WTC11 (cell line): Measurements from ENCODE around the gene C1QL4. TPM values are rescaled to one million over a fixed set of nuclear protein-coding genes. Genes with fewer than 3 reads are reported as not detected.

ENCODE experiments used
- ATAC-seq: fragments of 200-7000 bp; cut with Tn5 transposase; 2 replicates; pipeline ENCODE4 v1.10.0; 2021; ENCODE audit warnings: mild to moderate bottlenecking, moderate library complexity
- CTCF ChIA-PET: fragments of 300-600 bp; sonication (Branson Sonifier 250); formaldehyde crosslinking; loops from one replicate; lab custom pipeline; 2021; ENCODE audit warnings: antibody characterized with exemption; lab: Charles Lee
- POLR2A ChIA-PET: fragments of 350-600 bp; sonication (Branson Sonifier 250); formaldehyde crosslinking; loops from one replicate; lab custom pipeline; 2021; ENCODE audit warnings: antibody characterized with exemption; lab: Charles Lee
- DNase-seq: peaks from one replicate; pipeline ENCODE4 v3.0.0; 2021; ENCODE audit warnings: low spot score
- H3K27ac Mint-ChIP-seq: 2 replicates; pipeline ENCODE4 v1.8.0; 2021; ENCODE audit warnings: mixed read lengths
- H3K27me3 Mint-ChIP-seq: 2 replicates; pipeline ENCODE4 v1.8.0; 2021; ENCODE audit warnings: low read depth, mild to moderate bottlenecking, moderate library complexity, mixed read lengths
- H3K36me3 Mint-ChIP-seq: 2 replicates; pipeline ENCODE4 v1.8.0; 2021; ENCODE audit warnings: mixed read lengths
- H3K4me1 Mint-ChIP-seq: 2 replicates; pipeline ENCODE4 v1.8.0; 2022; ENCODE audit warnings: mixed read lengths
- H3K4me3 Mint-ChIP-seq: 2 replicates; pipeline ENCODE4 v1.8.0; 2021; ENCODE audit warnings: mild to moderate bottlenecking, moderate library complexity, mixed read lengths
- H3K9me3 Mint-ChIP-seq: 2 replicates; pipeline ENCODE4 v1.8.0; 2021; ENCODE audit warnings: mixed read lengths
- ATF3 ChIP-seq: sonication (generic); formaldehyde crosslinking; conservative IDR thresholded peaks from 2 replicates; pipeline ENCODE4 v1.8.1; 2022; ENCODE audit warnings: mild to moderate bottlenecking, missing genetic modification reagents
- ATF6 ChIP-seq: sonication (generic); formaldehyde crosslinking; IDR thresholded peaks from 2 replicates; pipeline ENCODE4 v1.8.1; 2023; ENCODE audit warnings: mild to moderate bottlenecking, missing genetic modification reagents
- CREM ChIP-seq: sonication (generic); formaldehyde crosslinking; IDR thresholded peaks from 2 replicates; pipeline ENCODE4 v1.8.1; 2022; ENCODE audit warnings: mild to moderate bottlenecking, missing genetic modification reagents, moderate library complexity
- ESRRA ChIP-seq: sonication (generic); formaldehyde crosslinking; IDR thresholded peaks from 2 replicates; pipeline ENCODE4 v1.8.1; 2022; ENCODE audit warnings: mild to moderate bottlenecking, missing genetic modification reagents, borderline replicate concordance
- GABPB1 ChIP-seq: sonication (generic); formaldehyde crosslinking; IDR thresholded peaks from 2 replicates; pipeline ENCODE4 v1.8.1; 2023; ENCODE audit warnings: mild to moderate bottlenecking, missing genetic modification reagents
- GRHL2 ChIP-seq: fragments of 250-450 bp; sonication (Bioruptor Pico); IDR thresholded peaks from 2 replicates; pipeline ENCODE4 v1.8.0; 2022; ENCODE audit warnings: mild to moderate bottlenecking, moderate library complexity; ENCODE audit not compliant: insufficient replicate concordance, severe bottlenecking
- GTF2I ChIP-seq: fragments of 250-450 bp; sonication (Bioruptor Pico); conservative IDR thresholded peaks from 2 replicates; pipeline ENCODE4 v1.4.0; 2021; ENCODE audit warnings: mild to moderate bottlenecking
- JAZF1 ChIP-seq: fragments of 250-450 bp; sonication (Bioruptor Pico); IDR thresholded peaks from 2 replicates; pipeline ENCODE4 v1.9.0; 2021; ENCODE audit warnings: moderate library complexity, mild to moderate bottlenecking, inconsistent platforms
- KAT7 ChIP-seq: sonication (generic); formaldehyde crosslinking; IDR thresholded peaks from 2 replicates; pipeline ENCODE4 v1.8.1; 2023; ENCODE audit warnings: missing genetic modification reagents, mild to moderate bottlenecking, borderline replicate concordance
- MXD4 ChIP-seq: fragments of 250-450 bp; sonication (Bioruptor Pico); IDR thresholded peaks from 2 replicates; pipeline ENCODE4 v1.8.0; 2021; ENCODE audit warnings: mild to moderate bottlenecking, moderate library complexity, borderline replicate concordance
- NFE2L1 ChIP-seq: sonication (generic); formaldehyde crosslinking; IDR thresholded peaks from 2 replicates; pipeline ENCODE4 v1.8.1; 2023; ENCODE audit warnings: missing genetic modification reagents
- NR3C1 ChIP-seq: sonication (generic); formaldehyde crosslinking; conservative IDR thresholded peaks from 2 replicates; pipeline ENCODE4 v1.8.1; 2023; ENCODE audit warnings: low read depth, mild to moderate bottlenecking, missing genetic modification reagents
- OVOL2 ChIP-seq: fragments of 250-450 bp; sonication (Bioruptor Pico); IDR thresholded peaks from 2 replicates; pipeline ENCODE4 v1.9.0; 2021; ENCODE audit warnings: mild to moderate bottlenecking, borderline replicate concordance
- PREB ChIP-seq: sonication (generic); formaldehyde crosslinking; IDR thresholded peaks from 2 replicates; pipeline ENCODE4 v1.8.1; 2022; ENCODE audit warnings: mild to moderate bottlenecking, missing genetic modification reagents, moderate library complexity, borderline replicate concordance
- SMAD3 ChIP-seq: sonication (generic); formaldehyde crosslinking; IDR thresholded peaks from 2 replicates; pipeline ENCODE4 v1.8.0; 2022; ENCODE audit warnings: missing genetic modification reagents, mild to moderate bottlenecking, borderline replicate concordance
- SMAD4 ChIP-seq: sonication (generic); formaldehyde crosslinking; IDR thresholded peaks from 2 replicates; pipeline ENCODE4 v1.8.0; 2022; ENCODE audit warnings: mild to moderate bottlenecking, missing genetic modification reagents
- TCF7 ChIP-seq: sonication (generic); formaldehyde crosslinking; IDR thresholded peaks from 2 replicates; pipeline ENCODE4 v1.8.0; 2022; ENCODE audit warnings: mild to moderate bottlenecking, low read depth, missing genetic modification reagents, moderate library complexity
- TP53 ChIP-seq: sonication (generic); formaldehyde crosslinking; IDR thresholded peaks from 2 replicates; pipeline ENCODE4 v1.8.1; 2023; ENCODE audit warnings: mild to moderate bottlenecking, missing genetic modification reagents
- ZBTB21 ChIP-seq: sonication (generic); formaldehyde crosslinking; IDR thresholded peaks from 2 replicates; pipeline ENCODE4 v1.8.1; 2023; ENCODE audit warnings: mild to moderate bottlenecking, missing genetic modification reagents, borderline replicate concordance
- ZMAT4 ChIP-seq: fragments of 250-450 bp; sonication (Bioruptor Pico); IDR thresholded peaks from 2 replicates; pipeline ENCODE4 v1.9.0; 2021; ENCODE audit warnings: mild to moderate bottlenecking
- ZNF416 ChIP-seq: fragments of 250-450 bp; sonication (Bioruptor Pico); IDR thresholded peaks from 2 replicates; pipeline ENCODE4 v1.9.0; 2021; ENCODE audit warnings: mild to moderate bottlenecking, inconsistent platforms
- total RNA-seq: library from RNA; stranded (reverse); gene quantifications from 3 replicates; pipeline ENCODE4 v1.2.3, GENCODE V29; 2021
- TF ChIP-seq, protein P1 (sequence below): sonication (generic); formaldehyde crosslinking; IDR thresholded peaks from 2 replicates; pipeline ENCODE4 v1.8.1; 2023; ENCODE audit warnings: mild to moderate bottlenecking, moderate library complexity, missing genetic modification reagents
- TF ChIP-seq, protein P2 (sequence below): sonication (generic); formaldehyde crosslinking; conservative IDR thresholded peaks from 2 replicates; pipeline ENCODE4 v1.8.1; 2023; ENCODE audit warnings: mild to moderate bottlenecking, low read depth, missing genetic modification reagents, moderate library complexity
- TF ChIP-seq, protein P3 (sequence below): fragments of 250-450 bp; sonication (Bioruptor Pico); IDR thresholded peaks from 2 replicates; pipeline ENCODE4 v1.8.0; 2021; ENCODE audit warnings: mild to moderate bottlenecking

The C1QL4 gene
- total RNA-seq, 1 experiment from 2014 or later, result 1.2 TPM

DNA sequence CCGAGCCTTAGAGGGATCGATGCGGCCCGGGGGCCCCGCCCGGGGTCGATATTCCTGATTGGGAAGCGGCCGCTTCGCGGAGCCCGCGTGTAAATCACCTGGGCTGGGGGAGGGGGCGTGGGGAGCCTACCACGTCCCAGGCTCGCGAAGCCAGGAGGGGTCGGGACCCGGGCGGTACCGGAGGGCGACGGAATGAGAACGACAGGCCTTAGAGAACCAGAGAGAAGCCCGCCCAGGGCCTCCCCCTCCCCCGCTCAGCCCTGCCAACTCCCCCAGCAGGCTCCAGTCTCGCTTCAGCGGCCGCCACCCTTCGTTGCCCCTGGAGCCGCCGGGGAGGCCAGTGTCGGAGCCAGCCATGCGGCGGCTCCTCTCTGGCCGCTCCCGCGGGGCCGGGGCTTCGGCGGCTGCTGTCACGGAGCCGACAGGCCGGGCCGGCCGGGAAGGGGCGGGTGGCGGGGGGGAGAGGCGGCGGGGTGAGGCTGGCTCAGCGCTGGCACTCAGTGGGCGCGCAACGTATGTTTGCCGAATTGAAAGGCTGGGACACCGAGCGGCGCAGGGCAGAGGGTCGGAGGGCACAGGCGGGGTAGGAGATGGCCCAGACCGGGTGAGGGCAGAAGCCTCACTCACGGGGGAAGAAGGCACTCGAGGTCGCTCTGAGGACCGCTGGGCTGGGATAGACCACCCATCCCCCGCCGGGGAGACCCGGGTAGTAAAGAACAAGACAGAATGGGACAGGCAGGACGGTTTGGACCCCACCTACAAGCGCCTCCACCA, 8.2 kb upstream of the C1QL4 start (continued):
- TF ChIP-seq ATF6 (CRISPR knock-in tag) (no peak), GABPB1 (CRISPR knock-in tag) (no peak), CREM (CRISPR knock-in tag) (no peak), ZMAT4 (CRISPR knock-in tag) (no peak), KAT7 (CRISPR knock-in tag) (no peak), ATF3 (CRISPR knock-in tag) (no peak), TP53 (no peak)

DNA sequence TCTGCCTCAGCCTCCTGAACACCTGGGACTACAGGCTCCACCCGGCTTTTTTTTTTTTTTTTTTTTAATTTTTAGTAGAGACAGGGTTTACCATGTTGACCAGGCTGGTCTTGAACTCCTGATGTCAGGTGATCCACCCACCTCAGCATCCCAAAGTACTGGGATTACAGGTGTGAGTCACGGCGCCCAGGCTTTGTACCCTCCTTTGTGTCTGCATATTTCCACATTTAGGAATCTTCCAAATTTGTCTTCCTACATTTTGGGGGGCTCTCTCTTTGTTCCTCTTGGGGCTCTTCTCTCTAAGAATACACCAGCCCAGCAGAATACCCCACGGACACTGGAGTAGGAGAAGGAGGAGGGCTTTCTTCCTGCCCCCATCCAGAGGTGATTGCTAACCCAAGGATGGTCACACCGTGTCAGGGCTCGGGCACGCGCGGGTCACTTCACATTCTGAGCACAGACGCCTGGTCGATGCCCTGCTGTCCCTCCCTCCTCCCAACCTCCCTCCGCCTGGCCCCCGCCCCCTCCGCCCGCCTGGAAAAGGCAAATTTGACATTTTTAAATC, 7.6 kb upstream of the C1QL4 start:
- H3K4me1 Mint-ChIP-seq, result peaks cover 41% of the 10 kb centered on the region
- ATAC-seq, result no peak
- no peak for DNase-seq
- peak overlapping the region; percentile 46; the same call in 1 of the 2 replicates for H3K4me3 Mint-ChIP-seq
- H3K27me3 Mint-ChIP-seq, result peaks cover 99% of the 10 kb centered on the region
- ChIA-PET CTCF (interaction anchor here (2.0 to 3.9 kb wide), 3 partner anchors 12 to 236 kb away, joined by 6 to 264 read pairs (median 234); partner anchors contain the start of gene PRPH), POLR2A (no interaction called here)
- H3K27ac Mint-ChIP-seq, result no peak overlapping the region
- H3K9me3 Mint-ChIP-seq, result no peaks in the 10 kb centered on the region
- no peaks in the 10 kb centered on the region for H3K36me3 Mint-ChIP-seq
- no peak for TF ChIP-seq SMAD4 (CRISPR knock-in tag)
- no peak for TF ChIP-seq ESRRA (CRISPR knock-in tag)
- TF ChIP-seq, protein P1, sequence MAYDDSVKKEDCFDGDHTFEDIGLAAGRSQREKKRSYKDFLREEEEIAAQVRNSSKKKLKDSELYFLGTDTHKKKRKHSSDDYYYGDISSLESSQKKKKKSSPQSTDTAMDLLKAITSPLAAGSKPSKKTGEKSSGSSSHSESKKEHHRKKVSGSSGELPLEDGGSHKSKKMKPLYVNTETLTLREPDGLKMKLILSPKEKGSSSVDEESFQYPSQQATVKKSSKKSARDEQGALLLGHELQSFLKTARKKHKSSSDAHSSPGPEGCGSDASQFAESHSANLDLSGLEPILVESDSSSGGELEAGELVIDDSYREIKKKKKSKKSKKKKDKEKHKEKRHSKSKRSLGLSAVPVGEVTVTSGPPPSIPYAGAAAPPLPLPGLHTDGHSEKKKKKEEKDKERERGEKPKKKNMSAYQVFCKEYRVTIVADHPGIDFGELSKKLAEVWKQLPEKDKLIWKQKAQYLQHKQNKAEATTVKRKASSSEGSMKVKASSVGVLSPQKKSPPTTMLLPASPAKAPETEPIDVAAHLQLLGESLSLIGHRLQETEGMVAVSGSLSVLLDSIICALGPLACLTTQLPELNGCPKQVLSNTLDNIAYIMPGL, result no peak
- TF ChIP-seq NFE2L1, result no peak
- no peak for TF ChIP-seq ZBTB21 (CRISPR knock-in tag)
- no peak for TF ChIP-seq GRHL2 (CRISPR knock-in tag)
- TF ChIP-seq OVOL2 (CRISPR knock-in tag), result no peak
- TF ChIP-seq, protein P2, sequence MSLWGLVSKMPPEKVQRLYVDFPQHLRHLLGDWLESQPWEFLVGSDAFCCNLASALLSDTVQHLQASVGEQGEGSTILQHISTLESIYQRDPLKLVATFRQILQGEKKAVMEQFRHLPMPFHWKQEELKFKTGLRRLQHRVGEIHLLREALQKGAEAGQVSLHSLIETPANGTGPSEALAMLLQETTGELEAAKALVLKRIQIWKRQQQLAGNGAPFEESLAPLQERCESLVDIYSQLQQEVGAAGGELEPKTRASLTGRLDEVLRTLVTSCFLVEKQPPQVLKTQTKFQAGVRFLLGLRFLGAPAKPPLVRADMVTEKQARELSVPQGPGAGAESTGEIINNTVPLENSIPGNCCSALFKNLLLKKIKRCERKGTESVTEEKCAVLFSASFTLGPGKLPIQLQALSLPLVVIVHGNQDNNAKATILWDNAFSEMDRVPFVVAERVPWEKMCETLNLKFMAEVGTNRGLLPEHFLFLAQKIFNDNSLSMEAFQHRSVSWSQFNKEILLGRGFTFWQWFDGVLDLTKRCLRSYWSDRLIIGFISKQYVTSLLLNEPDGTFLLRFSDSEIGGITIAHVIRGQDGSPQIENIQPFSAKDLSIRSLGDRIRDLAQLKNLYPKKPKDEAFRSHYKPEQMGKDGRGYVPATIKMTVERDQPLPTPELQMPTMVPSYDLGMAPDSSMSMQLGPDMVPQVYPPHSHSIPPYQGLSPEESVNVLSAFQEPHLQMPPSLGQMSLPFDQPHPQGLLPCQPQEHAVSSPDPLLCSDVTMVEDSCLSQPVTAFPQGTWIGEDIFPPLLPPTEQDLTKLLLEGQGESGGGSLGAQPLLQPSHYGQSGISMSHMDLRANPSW (CRISPR knock-in tag), result no peak
- no peak for TF ChIP-seq ATF3 (CRISPR knock-in tag)
- TF ChIP-seq JAZF1 (CRISPR knock-in tag), result no peak
- no peak for TF ChIP-seq NR3C1
- no peak for TF ChIP-seq GTF2I (CRISPR knock-in tag)
- TF ChIP-seq ZNF416, result no peak
- no peak for TF ChIP-seq TCF7
- TF ChIP-seq SMAD3 (CRISPR knock-in tag), result no peak
- TF ChIP-seq PREB (CRISPR knock-in tag), result no peak
- no peak for TF ChIP-seq MXD4 (CRISPR knock-in tag)
- TF ChIP-seq, protein P3, sequence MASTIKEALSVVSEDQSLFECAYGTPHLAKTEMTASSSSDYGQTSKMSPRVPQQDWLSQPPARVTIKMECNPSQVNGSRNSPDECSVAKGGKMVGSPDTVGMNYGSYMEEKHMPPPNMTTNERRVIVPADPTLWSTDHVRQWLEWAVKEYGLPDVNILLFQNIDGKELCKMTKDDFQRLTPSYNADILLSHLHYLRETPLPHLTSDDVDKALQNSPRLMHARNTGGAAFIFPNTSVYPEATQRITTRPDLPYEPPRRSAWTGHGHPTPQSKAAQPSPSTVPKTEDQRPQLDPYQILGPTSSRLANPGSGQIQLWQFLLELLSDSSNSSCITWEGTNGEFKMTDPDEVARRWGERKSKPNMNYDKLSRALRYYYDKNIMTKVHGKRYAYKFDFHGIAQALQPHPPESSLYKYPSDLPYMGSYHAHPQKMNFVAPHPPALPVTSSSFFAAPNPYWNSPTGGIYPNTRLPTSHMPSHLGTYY (CRISPR knock-in tag), result no peak
